A549 (cell line): ENCODE data around the gene PDLIM5.

Experiments used
- NR3C1 ChIP-seq: fragments of >200 bp; sonication (Bioruptor Twin); formaldehyde crosslinking; IDR thresholded peaks from 3 replicates; pipeline ENCODE4 v1.6.1; 2017
- POLR2AphosphoS2 ChIP-seq: conservative IDR thresholded peaks from 2 replicates; pipeline ENCODE4 v1.6.1; 2012; ENCODE audit warnings: low read length, improper control_type of control experiment, inconsistent platforms

DNA sequence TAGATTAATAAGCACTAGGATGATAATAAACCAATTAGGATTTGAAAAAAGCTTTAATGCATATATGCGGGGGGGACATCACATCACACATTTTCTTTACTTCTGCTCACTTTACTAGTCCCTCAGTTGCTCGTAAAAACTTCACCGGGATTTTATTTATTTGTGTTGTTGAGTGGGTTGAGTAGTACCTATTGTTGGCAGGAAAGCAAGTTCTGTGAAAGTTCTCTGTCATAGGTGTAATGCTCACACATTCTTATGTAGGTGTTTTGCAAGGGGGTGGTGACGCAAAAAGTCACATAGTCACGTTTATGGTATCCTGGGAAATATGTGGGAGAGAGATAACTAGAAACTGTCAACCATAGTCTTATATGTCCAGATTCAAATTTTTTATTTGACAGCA lies 65.3 kb downstream of the PDLIM5 start:
- no peak for TF ChIP-seq POLR2AphosphoS2
- TF ChIP-seq NR3C1 = no peak
